ENCODE measurements around the gene ATP13A1.
A peak's percentile ranks its signal among the peaks of the same experiment; 100 is the strongest.
"Not testable (repeated sequence)": the region's sequence is repeated elsewhere in the genome, so short reads cannot be mapped to it uniquely, and the experiment has no call there.

The ATP13A1 gene

GRCh38 chr19:19619849-19620210, 43.6 kb downstream of the ATP13A1 start:
- DNase-seq (ENCODE audit: low read depth in 2 of 2) = no peak

DNA sequence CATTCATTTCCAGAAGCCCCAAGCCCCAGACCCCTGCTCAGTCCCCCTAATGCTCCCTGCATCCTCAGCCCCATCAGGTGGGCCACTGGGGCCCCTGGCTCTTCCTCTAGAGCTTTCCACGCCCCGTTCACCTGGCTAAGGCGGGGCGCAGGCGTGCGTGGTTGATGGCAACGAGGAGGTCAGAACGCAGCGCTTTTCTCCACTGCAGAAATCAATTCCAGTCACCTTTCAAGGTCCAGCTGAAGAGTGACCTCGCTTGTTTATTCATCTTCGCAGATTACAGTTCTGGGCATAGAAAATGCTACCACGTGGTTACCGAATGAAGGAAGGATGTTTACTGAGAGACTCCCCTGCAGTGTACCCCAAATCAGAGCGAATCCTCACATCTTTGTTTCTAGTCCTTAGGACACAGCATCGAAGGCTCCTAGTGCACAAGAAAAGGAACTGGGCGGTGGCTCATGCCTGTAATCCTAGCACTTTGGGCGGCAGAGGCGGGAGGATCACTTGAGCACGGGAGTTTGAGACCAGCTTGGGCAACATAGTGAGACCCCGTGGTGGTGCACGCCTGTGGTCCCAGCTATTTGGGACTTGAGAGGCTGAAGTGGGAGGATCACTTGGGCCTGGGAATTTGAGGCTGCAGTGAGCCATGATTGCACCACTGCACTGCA, 44.2 kb downstream of the ATP13A1 start:
- no peak for DNase-seq (ENCODE audit: low read depth in 2 of 2)

DNA sequence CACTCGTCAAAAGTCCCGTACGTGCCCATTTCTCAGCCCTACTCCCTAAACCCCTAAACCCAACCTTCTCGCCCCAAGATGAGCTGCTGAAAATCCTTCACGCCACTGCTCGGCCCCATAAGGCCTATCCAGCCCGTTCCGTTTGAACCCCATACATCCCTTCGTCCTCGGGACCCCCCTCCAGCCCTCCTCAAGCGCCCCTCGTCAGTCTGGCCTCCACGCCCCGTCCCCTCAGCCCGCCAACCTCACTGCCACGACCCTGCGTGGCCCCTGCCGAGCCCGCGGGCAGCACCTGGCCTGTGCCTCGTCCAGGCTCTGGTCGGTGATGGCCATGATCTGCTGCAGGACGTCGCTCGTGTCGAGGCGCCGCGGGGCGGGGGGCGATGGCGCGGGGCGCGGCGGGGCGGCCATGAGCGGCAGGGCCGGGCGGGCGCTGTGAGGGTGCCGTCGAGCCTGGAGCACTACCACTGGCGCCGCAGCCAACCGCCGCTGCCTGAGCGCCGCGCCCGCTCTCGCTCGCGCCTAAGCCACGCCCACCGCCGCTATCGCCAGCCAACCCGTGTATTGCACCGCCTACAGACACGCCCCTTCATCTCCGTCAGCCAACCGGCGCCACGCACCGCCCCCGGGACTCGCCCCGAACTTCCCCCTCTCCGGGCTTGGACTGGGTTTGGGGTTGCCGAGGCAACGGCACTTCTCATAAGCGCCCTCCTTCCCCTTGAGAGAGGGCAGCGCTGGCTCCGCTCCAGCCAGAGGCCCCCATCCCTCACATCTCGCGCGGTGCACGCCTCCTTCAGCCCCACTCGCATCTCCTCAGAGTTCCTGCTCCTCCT, 45.0 kb downstream of the ATP13A1 start, which contains the start of gene PBX4:
TSS of gene PBX4 (minus strand) at position 469 of the 833 bp plus-strand sequence. CDS start at position 411, 58 bp downstream.
- peak; percentile 78 to 79 for DNase-seq (ENCODE audit: low read depth in 2 of 2)

DNA sequence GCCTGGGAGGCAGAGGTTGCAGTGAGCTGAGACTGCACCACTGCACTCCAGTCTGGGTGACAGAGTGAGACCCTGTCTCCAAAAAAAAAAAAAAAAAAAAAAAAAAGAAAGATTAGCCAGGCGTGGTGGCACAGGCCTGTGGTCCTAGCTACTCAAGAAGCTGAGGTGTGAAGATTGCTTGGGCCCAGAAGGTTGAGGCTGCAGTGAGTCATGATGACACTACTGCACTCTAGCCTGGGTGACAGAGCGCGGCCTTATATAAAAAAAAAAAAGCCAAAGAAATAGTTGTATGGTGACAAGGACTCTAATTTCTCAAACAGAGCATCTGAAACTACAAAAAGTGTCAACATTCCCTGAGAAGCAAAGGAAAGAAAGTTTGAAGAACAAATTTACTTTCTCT, 48.4 kb downstream of the ATP13A1 start:
- DNase-seq (ENCODE audit: low read depth in 2 of 2) = no peak

DNA sequence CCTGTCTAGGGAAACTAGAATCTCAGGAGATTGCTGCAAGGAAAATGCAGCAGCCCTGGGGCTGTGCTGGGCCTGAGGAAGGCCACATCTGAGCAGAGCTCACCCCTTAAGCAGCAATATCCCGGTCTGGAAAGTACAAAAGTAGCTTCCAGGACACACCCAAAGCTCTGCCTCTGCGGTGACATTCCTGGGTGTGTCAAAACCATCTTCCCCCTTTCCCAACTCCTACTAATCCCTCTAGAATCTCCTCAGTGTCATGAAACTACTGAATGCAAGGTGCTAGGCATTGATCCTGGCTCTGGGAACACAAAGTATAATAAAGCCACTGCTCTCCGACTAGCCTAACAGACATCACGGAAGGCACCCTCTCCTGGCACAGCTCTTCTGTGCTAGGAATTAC, 50.0 kb downstream of the ATP13A1 start:
- no peak for DNase-seq (ENCODE audit: low read depth in 2 of 2)

DNA sequence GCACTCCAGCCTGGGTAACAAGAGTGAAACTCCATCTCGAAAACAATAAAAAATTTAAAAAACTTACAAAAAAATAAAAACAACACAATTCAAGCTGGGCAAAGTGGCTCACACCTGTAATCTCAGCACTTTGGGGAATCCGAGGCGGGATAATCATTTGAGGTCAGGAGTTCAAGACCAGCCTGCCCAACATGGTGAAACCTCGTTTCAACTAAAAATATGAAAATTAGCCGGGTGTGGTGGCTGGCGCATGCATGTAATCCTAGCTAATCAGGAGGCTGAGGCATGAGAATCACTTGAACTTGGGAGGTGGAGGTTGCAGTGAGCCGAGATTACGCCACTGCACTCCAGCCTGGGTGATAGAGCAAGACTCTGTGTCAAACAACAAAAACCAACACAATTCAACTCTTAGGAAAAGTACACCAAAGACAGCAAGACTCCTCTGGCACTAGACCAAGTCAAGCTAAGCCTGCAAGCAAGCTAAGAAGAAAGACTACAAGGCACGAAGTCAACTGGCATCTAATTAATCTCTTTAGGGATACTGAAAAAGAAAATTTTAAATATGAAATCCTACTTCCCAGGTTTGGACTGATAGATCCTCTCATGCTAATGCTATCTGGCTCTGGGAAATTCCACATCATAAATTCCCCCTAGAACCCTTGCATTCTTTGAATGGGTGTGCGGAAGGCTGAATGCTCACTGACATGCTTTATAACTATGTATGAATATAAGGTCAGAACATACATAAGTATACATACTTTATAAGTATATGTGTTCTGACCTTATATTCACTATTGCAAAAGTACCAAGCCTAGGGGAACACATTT, 52.9 kb downstream of the ATP13A1 start:
- no peak for DNase-seq (ENCODE audit: low read depth in 2 of 2)

GRCh38 chr19:19606686-19607085, 56.8 kb downstream of the ATP13A1 start:
- DNase-seq (ENCODE audit: low read depth in 2 of 2) = not testable (repeated sequence)

- DNase-seq (ENCODE audit: low read depth in 2 of 2) = no peak
Measured at GRCh38 chr19:19606021-19606420, 57.5 kb downstream of the ATP13A1 start.

GRCh38 chr19:19602713-19603324, 60.7 kb downstream of the ATP13A1 start:
- DNase-seq (ENCODE audit: low read depth in 2 of 2) = no peak

GRCh38 chr19:19602136-19602712, 61.3 kb downstream of the ATP13A1 start:
- DNase-seq (ENCODE audit: low read depth in 2 of 2) = no peak

- no peak for DNase-seq (ENCODE audit: low read depth in 2 of 2)
Measured at GRCh38 chr19:19600793-19601330, 62.6 kb downstream of the ATP13A1 start.

GRCh38 chr19:19598728-19599451, 64.6 kb downstream of the ATP13A1 start:
- DNase-seq (ENCODE audit: low read depth in 2 of 2) = not testable (repeated sequence)

- no peak for DNase-seq (ENCODE audit: low read depth in 2 of 2)
Measured at GRCh38 chr19:19597809-19598306, 65.6 kb downstream of the ATP13A1 start.

Measured in fibroblast of skin of left biceps (primary cell).